NCI-H2171 (cell line): ENCODE results near the gene CHCHD3.
"Not testable (repeated sequence)": the region's sequence is repeated elsewhere in the genome, so short reads cannot be mapped to it uniquely, and the experiment has no call there.

Experiments
- DNase-seq: peaks from one replicate; lab custom pipeline; 2025; lab: John Stamatoyannopoulos, UW

The CHCHD3 gene

GRCh38 chr7:133003052-133003910 lies 78.6 kb downstream of the CHCHD3 start:
- no peak for DNase-seq

- DNase-seq, result no peak
Observed at GRCh38 chr7:133001727-133002126, 80.2 kb downstream of the CHCHD3 start.

GRCh38 chr7:132999845-133000244 lies 82.0 kb downstream of the CHCHD3 start:
- DNase-seq, result no peak

DNA sequence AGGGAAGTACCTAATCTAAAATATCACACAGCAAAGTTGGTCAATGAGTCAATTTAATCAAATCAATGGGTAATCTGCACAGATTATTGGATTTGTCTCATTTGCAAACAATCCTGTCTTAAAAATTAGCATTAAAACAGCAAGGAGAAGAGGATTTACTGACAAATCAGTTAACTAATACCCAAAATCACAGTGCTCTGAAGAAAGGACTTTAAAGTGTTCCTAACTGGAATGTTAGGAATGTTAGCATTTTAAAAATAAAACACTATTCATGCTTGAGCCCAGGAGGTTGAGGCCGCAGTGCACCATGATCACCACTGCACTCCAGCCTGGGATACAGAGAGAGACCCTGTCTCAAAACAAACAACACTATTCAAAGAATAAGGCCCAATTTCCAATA lies 83.1 kb downstream of the CHCHD3 start:
- no peak for DNase-seq

DNA sequence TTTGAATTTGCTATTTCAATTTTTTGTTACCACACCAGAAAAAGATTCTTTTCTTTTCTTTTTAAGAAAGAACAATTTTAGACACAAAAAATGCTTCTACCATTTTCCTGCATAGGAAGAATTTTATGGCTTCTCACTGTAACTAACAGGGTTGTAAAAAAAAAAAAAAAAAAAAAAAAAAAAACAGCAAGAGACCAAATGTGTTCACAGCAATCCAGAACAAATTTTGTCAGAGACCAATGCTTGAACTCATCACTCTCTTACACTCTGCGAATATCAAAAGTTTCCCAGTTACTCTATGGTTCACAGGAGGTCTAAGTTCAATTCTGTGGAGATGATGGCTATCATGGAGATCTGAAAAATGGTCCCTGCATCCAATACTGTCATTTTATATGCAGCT lies 84.4 kb downstream of the CHCHD3 start:
- no peak for DNase-seq

DNA sequence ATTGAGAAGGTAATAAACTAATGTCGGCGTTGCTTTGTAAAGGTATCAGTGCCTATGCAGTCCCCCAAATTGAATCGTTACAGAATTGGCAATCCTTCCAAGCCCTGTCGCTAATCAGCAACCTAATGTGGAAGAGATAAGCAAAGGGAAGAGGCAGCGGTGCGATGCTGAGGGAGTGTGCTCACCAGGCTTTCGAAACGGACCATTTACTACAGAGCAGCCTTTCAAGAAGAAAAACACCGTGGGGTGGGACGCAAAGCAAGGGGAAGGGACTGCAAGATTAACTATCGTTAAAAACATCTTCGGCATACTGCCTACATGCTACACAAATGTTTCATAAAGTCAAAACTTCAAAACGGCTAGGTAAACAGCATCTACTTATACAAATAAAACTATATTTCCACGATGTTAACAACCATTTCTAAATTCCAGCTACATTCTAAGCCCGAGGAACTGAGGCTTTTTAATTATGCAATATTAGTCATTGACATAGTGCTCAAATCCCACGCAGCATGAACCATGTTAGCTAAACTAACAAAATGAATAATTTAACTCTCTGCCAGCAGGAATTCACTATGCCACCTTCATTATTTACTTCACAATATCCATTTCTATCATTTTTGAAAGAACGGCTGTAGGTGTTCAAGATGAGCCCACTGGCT lies 85.2 kb downstream of the CHCHD3 start:
- DNase-seq, result no peak

DNA sequence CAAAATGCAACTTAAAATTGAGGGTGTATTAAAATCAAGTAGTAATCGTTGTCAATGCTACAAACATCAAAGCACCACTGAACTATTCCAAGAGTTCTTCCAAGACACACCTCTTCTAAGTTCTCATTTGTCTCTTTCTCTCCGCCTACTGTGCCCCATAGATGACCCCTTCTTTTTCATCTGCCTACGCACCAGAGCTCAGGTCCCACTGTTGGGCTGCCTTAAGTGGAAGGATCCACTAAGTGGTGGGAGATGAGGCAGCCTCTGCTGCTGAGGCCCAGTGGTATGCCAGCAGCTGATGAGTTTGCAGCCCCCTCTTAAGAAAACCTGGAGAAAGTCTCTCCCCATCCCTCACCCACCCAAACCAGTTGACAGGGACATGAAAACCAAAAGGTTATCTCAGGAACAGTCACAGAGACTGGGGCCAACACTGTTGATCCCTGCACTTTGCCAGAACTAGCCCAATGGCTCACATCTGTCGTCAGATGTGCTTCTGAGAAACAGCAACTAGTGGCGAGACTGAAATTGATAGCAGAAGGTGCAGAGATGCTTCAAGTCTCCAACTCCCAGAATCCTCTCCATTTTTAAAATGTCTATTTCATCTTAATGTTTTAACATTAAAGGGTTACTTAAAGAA lies 88.4 kb downstream of the CHCHD3 start:
- no peak for DNase-seq

DNA sequence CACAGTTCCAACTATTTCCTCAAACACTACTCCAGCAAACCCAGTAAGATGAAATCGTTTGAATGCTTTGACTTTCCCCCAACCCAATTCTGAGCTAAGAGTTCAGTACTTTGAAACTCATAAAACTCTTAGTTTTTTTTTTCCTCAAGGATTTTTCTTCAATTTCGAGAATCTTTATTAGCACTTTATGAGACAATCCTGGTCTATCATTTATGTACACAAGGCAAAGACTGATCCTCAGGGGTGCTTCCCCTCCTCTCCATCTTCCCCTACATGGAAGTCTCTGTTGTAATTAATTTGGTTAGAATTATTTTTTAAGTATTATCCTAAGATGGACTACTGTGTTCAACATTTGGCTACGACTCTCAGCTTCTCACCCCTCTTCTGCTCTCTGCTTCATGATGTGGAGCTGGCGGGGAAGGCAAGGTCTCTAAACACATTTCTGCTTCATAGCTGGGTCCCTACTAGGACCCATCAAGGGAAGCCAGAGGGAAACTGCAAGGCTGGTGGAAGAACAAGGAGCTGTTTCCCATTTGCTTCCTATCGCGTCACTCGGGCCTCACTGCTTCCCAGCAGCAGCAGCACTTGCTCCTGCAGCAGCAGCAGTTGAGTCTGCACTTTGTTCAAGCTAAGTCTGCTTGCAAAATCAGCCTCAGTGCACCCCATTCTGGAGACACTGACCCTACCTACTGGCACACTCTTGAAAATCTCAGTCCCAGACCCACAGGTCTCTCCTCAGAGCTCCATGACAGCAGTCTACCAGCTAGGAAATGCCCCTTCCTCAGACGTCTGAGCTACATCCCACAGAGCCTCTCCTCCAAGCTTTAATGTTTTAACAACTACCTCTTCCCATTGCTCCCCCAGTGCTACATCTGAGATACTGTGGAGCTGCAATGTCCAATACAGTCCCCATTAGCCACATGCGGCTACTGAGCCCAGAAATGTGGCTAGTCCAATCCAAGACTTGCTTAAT lies 90.0 kb downstream of the CHCHD3 start:
- no peak for DNase-seq

GRCh38 chr7:132988117-132988516 lies 93.8 kb downstream of the CHCHD3 start:
- DNase-seq, result no peak

GRCh38 chr7:132980402-132980801 lies 101.5 kb downstream of the CHCHD3 start:
- no peak for DNase-seq

GRCh38 chr7:132979524-132979923 lies 102.4 kb downstream of the CHCHD3 start:
- DNase-seq, result no peak

GRCh38 chr7:132977234-132977633 lies 104.7 kb downstream of the CHCHD3 start:
- DNase-seq, result no peak

- DNase-seq, result no peak
Observed at GRCh38 chr7:132972745-132973144, 109.1 kb downstream of the CHCHD3 start.

DNA sequence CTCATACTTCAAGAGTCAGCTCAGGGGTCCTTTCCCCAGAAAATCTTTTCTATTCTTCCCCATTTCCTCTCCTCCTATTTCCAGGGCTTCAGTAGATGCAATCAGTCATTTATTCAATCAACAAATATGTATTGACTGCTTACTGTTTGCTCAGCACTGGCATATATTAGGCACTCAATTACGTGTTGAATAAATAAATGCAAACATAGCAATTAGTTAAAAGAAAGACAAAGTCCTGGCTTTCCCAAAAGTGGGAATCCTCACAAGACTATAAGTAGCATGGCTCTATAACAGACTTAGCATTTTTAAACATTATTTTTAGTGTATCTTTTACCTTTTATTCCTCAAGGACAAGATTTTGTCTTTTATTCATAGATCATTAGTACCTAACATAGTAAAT lies 111.6 kb downstream of the CHCHD3 start:
- no peak for DNase-seq

DNA sequence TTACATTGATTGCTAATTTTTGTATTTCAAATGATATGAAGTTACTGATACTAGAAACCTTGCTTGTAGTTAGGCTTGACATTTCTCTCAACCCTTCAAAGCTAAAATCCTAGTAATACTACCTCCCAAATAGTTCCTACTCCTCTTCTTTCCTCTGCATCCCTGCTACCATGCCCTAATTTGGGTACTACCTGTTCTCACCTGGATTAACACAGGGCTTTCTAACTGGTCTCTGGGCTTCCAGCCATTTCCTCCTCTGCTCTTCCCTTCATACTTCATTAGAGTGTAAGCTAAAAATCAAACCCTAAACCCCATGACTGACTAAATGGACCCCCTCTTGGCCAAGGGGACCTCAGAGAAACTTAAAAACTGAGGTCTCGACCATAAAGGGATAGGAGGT lies 112.4 kb downstream of the CHCHD3 start:
- no peak for DNase-seq

DNA sequence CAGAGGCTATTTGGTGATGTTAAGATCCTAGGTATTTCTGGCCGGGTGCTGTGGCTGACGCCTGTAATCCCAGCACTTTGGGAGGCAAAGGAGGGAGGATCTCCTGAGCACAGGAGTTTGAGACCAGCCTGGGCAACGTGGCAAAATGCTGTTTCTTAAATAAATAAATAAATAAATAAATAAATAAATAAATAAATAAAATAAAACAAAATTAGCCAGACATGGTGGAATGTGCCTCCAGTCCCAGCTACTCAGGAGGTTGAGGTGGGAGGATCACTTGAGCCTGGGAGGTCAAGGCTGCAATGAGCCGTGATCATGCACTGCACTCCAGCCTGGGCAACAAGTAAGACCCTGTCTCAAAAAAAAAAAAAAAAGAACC lies 114.4 kb downstream of the CHCHD3 start:
- DNase-seq, result not testable (repeated sequence)

GRCh38 chr7:132966754-132967469 lies 115.0 kb downstream of the CHCHD3 start:
- no peak for DNase-seq

GRCh38 chr7:132965951-132966350 lies 115.9 kb downstream of the CHCHD3 start:
- DNase-seq, result no peak

- DNase-seq, result no peak
Observed at GRCh38 chr7:132964876-132965275, 117.0 kb downstream of the CHCHD3 start.

DNA sequence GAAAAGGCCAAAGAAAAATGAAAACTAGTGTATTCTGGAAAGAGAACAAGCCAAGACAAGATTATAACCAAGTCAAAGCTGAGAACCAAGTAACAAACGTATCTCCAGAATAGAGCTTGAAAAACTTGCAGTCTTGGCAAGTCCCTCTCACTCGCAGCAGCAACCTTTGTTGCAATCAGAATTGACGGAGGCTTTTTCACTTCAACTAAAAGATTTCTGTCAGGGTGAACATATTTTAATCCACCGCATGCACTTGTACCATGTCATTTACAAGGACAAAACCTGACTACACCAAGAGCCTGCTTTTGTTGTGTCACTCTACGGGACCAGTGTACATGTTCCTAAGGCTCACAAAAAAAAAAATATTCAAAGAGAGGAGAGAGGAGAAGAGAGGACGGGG lies 122.0 kb downstream of the CHCHD3 start:
- no peak for DNase-seq

GRCh38 chr7:132956556-132956955 lies 125.3 kb downstream of the CHCHD3 start:
- DNase-seq, result no peak
